Lung (tissue), 12 donors: Measurements from ENCODE around the gene EFNA3. TPM values are rescaled to one million over a fixed set of nuclear protein-coding genes. Genes with fewer than 3 reads are reported as not detected.

Experiments
- ATAC-seq: fragments of 200-7000 bp; cut with Tn5 transposase; one replicate; pipeline ENCODE4 v1.9.1; 2020; ENCODE audit warnings: moderate number of reproducible peaks; ENCODE audit not compliant: insufficient read depth, low FRiP score
- DNase-seq, 3 donors: peaks; one replicate each; pipeline ENCODE4 v3.0.0-alpha.2; 2013 to 2017
- H3K27ac ChIP-seq, 2 donors: one replicate each; pipeline ENCODE4 v1.5.1; 2013; ENCODE audit warnings: mild to moderate bottlenecking in 2 of 2, moderate library complexity in 2 of 2, control low read depth in 1 of 2, inconsistent platforms in 1 of 2, low read depth in 1 of 2, low read length in 1 of 2
- H3K27me3 ChIP-seq, 3 donors: one replicate each; pipeline ENCODE4 v1.5.1; 2013; ENCODE audit warnings: low read length in 2 of 3; ENCODE audit not compliant: control insufficient read depth in 3 of 3, insufficient read depth in 3 of 3
- H3K36me3 ChIP-seq, 4 donors: one replicate each; pipeline ENCODE4 v1.5.1; 2013; ENCODE audit warnings: low read length in 4 of 4, mild to moderate bottlenecking in 1 of 4, moderate library complexity in 1 of 4; ENCODE audit not compliant: control insufficient read depth in 4 of 4, insufficient read depth in 4 of 4
- H3K4me1 ChIP-seq, 5 donors: one replicate each; pipeline ENCODE4 v1.5.1; 2013; ENCODE audit warnings: low read length in 5 of 5, mild to moderate bottlenecking in 2 of 5, moderate library complexity in 1 of 5; ENCODE audit not compliant: control insufficient read depth in 5 of 5, insufficient read depth in 5 of 5
- H3K4me3 ChIP-seq: one replicate; pipeline ENCODE4 v1.5.1; 2013; ENCODE audit warnings: mild to moderate bottlenecking, control low read depth, moderate library complexity
- H3K9ac ChIP-seq, 2 donors: one replicate each; pipeline ENCODE4 v1.5.1; 2013; ENCODE audit warnings: low read length in 2 of 2, control low read depth in 1 of 2; ENCODE audit not compliant: insufficient read depth in 1 of 2
- H3K9me3 ChIP-seq, 4 donors: one replicate each; pipeline ENCODE4 v1.5.1; 2013; ENCODE audit warnings: low read length in 3 of 4, mild to moderate bottlenecking in 1 of 4, moderate library complexity in 1 of 4; ENCODE audit not compliant: control insufficient read depth in 4 of 4, insufficient read depth in 3 of 4
- CTCF ChIP-seq: IDR thresholded peaks from 2 replicates; pipeline ENCODE4 v1.5.1; 2012; ENCODE audit warnings: mild to moderate bottlenecking; ENCODE audit errors: control extremely low read depth, extremely low read depth
- WGBS, 2 donors: extraction: QIAGEN DNeasy Blood & Tissue Kit; methylation state at CpG; one replicate each; pipeline ENCODE4 v1.1.7; 2013; 5-methylcytosine and 5-hydroxymethylcytosine counted together
- polyA plus RNA-seq, 2 donors: library from polyadenylated mRNA; stranded (reverse); fragments of 200-250 nt; gene quantifications; one replicate each; pipeline ENCODE4 v1.2.1, GENCODE V29; 2013
- total RNA-seq, 2 donors: library from RNA; depleted of rRNA in 1 of 2; stranded (reverse); fragments of >200 nt in 1 of 2; gene quantifications; one replicate each; pipeline ENCODE4 v1.2.1, GENCODE V29; 2014 to 2021
- donor health status: control.
- donor health status: control.
- donor health status: Bipolar disorder and iron deficiency.
- donor health status: healthy.
- donor health status: DM: yes; HTN: yes; CAD: no.

EFNA3 gene
- total and polyA plus RNA-seq, 4 donors, result 1.1 to 1.9 (median 1.6) TPM

DNA sequence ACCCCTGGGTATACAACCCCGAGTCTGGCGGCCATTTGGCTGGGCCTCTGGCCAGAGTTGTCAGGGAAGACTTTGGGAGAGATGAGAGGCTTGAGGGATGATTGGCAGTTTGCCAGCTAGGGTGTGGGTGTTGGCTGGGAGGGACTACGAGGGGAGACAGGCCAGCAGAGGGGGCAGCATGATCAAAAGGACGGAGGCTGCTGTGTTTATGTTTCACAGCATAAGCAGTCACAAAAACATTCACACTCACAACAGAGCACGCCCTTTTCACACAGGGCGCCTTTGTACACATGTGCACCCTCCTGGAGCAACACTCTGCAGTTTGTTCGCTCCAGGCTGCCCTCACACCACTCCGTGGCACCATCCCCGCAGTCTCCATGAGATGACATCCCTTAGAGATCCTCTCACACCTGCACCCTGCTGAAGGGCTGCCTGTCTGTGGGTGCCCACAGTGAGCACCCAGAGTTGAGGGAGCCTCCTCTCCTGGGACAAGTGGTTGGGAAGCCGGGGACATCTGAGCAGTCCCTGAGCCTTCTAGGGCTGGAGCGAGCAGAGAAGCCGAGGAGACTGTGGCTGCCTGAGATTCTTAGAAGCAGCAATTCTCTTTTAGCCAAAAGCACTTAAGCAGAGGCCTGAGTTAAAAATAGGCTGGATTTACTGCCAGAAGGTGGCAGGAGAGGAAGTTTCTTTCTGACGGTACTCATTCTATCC, 15.4 kb downstream of the EFNA3 start:
- ATAC-seq, result peak; percentile 39
- no peaks in the 10 kb centered on the region for H3K9me3 ChIP-seq
- no peaks in the 10 kb centered on the region for H3K36me3 ChIP-seq
- peaks cover 0 to 3% (median 0%) of the 10 kb centered on the region in 3 donors for H3K27me3 ChIP-seq
- 23 to 39% methylated on average over 13 of the region's 13 CpGs for WGBS, 2 donors
- H3K9ac ChIP-seq, result no peak overlapping the region
- peak overlapping the region; percentile 14 to 63 for H3K27ac ChIP-seq
- H3K4me1 ChIP-seq, result peaks cover 3 to 25% (median 11%) of the 10 kb centered on the region in 5 donors
- peak; percentile 89 to 93 (median 92) for DNase-seq
- H3K4me3 ChIP-seq, result no peak overlapping the region
- TF ChIP-seq CTCF, result peak; percentile 22

- WGBS, 2 donors, result 65 to 82% methylated on average over 2 of the region's 2 CpGs
- H3K36me3 ChIP-seq, result no peaks in the 10 kb centered on the region
- no peak for DNase-seq
Observed at GRCh38 chr1:155094622-155094948, 15.9 kb downstream of the EFNA3 start.

DNA sequence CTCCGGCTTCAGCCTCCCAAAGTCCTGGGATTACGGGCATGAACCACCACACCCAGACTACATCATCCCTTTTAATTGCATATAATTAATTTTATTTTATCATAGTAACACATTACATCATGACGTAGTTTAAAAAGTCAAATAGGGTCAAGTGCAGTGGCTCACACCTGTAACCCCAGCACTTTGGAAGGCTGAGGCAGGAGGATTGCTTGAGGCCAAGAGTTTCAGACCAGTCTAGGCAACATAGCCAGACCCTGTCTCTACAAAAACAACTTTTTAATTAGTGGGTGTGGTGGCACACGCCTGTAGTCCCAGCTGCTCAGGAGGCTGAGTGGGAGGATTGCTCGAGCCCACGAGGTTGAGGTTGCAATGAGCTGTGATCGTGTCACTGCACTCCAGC, 20.7 kb downstream of the EFNA3 start:
- H3K9ac ChIP-seq, result no peak overlapping the region
- ATAC-seq, result no peak
- 86 to 89% methylated on average over 7 of the region's 7 CpGs for WGBS, 2 donors

More at GRCh38 chr1:155094622-155094948, 15.9 kb downstream of the EFNA3 start:
- no peak overlapping the region for H3K4me3 ChIP-seq
- H3K9me3 ChIP-seq, result no peaks in the 10 kb centered on the region
- H3K9ac ChIP-seq, result no peak overlapping the region
- ATAC-seq, result no peak
- H3K4me1 ChIP-seq, result peaks cover 3 to 25% (median 11%) of the 10 kb centered on the region in 5 donors
- TF ChIP-seq CTCF, result no peak
- H3K27me3 ChIP-seq, result peaks cover 0 to 3% (median 0%) of the 10 kb centered on the region in 3 donors
- peak overlapping the region in 1 of 2 donors; percentile 32 for H3K27ac ChIP-seq

More for the DNA sequence above, 20.7 kb downstream of the EFNA3 start:
- DNase-seq, result no peak
- H3K27ac ChIP-seq, result no peak overlapping the region
- H3K27me3 ChIP-seq, result peaks cover 0 to 3% (median 0%) of the 10 kb centered on the region in 3 donors
- no peak for TF ChIP-seq CTCF
- H3K4me1 ChIP-seq, result peaks cover 0 to 7% (median 3%) of the 10 kb centered on the region in 5 donors
- no peaks in the 10 kb centered on the region for H3K9me3 ChIP-seq
- no peak overlapping the region for H3K4me3 ChIP-seq
- no peaks in the 10 kb centered on the region for H3K36me3 ChIP-seq
